H1 (cell line): ENCODE measurements around the gene RPL37A. TPM values are rescaled to one million over a fixed set of nuclear protein-coding genes. Genes with fewer than 3 reads are reported as not detected.

Experiments used
- HDAC6 ChIP-seq: IDR thresholded peaks from one replicate; pipeline ENCODE4 v1.7.1; 2012; ENCODE audit warnings: low read depth, mild to moderate bottlenecking, inconsistent platforms, low read length, moderate library complexity
- KDM5A ChIP-seq: fragments of 200-600 bp; IDR thresholded peaks from 2 replicates; pipeline ENCODE4 v1.7.1; 2012; ENCODE audit warnings: mild to moderate bottlenecking, low read length, inconsistent platforms, mixed read lengths
- polyA plus RNA-seq, 7 experiments: library from polyadenylated mRNA; depleted of rRNA in 3 of 7; stranded (reverse) in 5 of 7; unstranded in 2 of 7; fragments of >200 nt in 5 of 7; fragments of 200-250 nt in 2 of 7; gene quantifications; 1 replicate in 5 of 7; 2 replicates in 1 of 7; 4 replicates in 1 of 7; pipeline versions ENCODE4 v1.2.1 to v1.2.3, GENCODE V29; 2011 to 2013; ENCODE audit warnings: missing spikeins in 2 of 7, mixed read lengths in 2 of 7
- total RNA-seq: library from RNA; stranded (reverse); fragmentation: NEBNext Ultra II Directional; extraction: Animal tissue kit (Norgen Biotek cat#: 25700); gene quantifications from 2 replicates; pipeline ENCODE4 v1.2.1, GENCODE V29; 2021
- TF ChIP-seq, protein P1 (sequence below): IDR thresholded peaks from 2 replicates; pipeline ENCODE4 v1.6.1; 2012; ENCODE audit warnings: low read length, inconsistent platforms

The RPL37A gene
- total and polyA plus RNA-seq, 2 of the 8 experiments (the other 6 are each of a cell fraction or from before 2014, with no cell fraction given) = 1,737 to 3,180 TPM

GRCh38 chr2:216549926-216550690 is 51.5 kb downstream of the RPL37A start (continued):
- TF ChIP-seq KDM5A = no peak
- TF ChIP-seq, protein P1, sequence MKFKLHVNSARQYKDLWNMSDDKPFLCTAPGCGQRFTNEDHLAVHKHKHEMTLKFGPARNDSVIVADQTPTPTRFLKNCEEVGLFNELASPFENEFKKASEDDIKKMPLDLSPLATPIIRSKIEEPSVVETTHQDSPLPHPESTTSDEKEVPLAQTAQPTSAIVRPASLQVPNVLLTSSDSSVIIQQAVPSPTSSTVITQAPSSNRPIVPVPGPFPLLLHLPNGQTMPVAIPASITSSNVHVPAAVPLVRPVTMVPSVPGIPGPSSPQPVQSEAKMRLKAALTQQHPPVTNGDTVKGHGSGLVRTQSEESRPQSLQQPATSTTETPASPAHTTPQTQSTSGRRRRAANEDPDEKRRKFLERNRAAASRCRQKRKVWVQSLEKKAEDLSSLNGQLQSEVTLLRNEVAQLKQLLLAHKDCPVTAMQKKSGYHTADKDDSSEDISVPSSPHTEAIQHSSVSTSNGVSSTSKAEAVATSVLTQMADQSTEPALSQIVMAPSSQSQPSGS = no peak
- TF ChIP-seq HDAC6 = no peak
